OCI-LY3 (cell line): ENCODE measurements around the gene TRERF1.

Experiments
- H2AFZ ChIP-seq: fragments of 200-600, 300-600 bp; shearing (Covaris generic); 2 replicates; pipeline ENCODE4 v1.6.0; 2014; ENCODE audit warnings: antibody characterized with exemption, low read depth, low read length
- H3K27ac ChIP-seq: fragments of 200-600, 300-600 bp; sonication (generic); 2 replicates; pipeline ENCODE4 v1.5.1; 2014; ENCODE audit warnings: mild to moderate bottlenecking, low read length, moderate library complexity, mixed read lengths
- H3K27me3 ChIP-seq: fragments of 200-600, 300-600 bp; sonication (generic); 2 replicates; pipeline ENCODE4 v1.6.1; 2014; ENCODE audit warnings: low read depth, low read length, mixed read lengths
- H3K36me3 ChIP-seq: fragments of 200-600, 300-600 bp; sonication (generic); replicated peaks from 2 replicates; pipeline ENCODE3; 2014; ENCODE audit warnings: low read depth, low read length, mixed read lengths
- H3K4me1 ChIP-seq: fragments of 300-600, 200-600 bp; sonication (generic); 2 replicates; pipeline ENCODE4 v1.6.1; 2014; ENCODE audit warnings: low read length, mixed read lengths
- H3K4me2 ChIP-seq: fragments of 200-600, 300-600 bp; sonication (generic); 2 replicates; pipeline ENCODE4 v1.6.1; 2014; ENCODE audit warnings: low read length, mixed read lengths
- H3K4me3 ChIP-seq: fragments of 300-600, 200-600 bp; sonication (generic); 2 replicates; pipeline ENCODE4 v1.5.1; 2014; ENCODE audit warnings: antibody characterized with exemption, mild to moderate bottlenecking, low read length, moderate library complexity
- H3K79me2 ChIP-seq: fragments of 300-600, 200-600 bp; shearing (Covaris generic); 2 replicates; pipeline ENCODE4 v1.6.1; 2014; ENCODE audit warnings: mild to moderate bottlenecking, low read length, mixed read lengths
- H3K9ac ChIP-seq: fragments of 300-600, 200-600 bp; shearing (Covaris generic); 2 replicates; pipeline ENCODE4 v1.6.0; 2014; ENCODE audit warnings: mild to moderate bottlenecking, low read length, moderate library complexity
- H3K9me3 ChIP-seq: fragments of 200-600, 300-600 bp; shearing (Covaris generic); 2 replicates; pipeline ENCODE4 v1.6.1; 2014; ENCODE audit warnings: low read length, mixed read lengths; ENCODE audit not compliant: insufficient read depth
- H4K20me1 ChIP-seq: fragments of 200-600, 300-600 bp; sonication (generic); 2 replicates; pipeline ENCODE4 v1.6.1; 2016; ENCODE audit warnings: low read length, mixed read lengths; ENCODE audit not compliant: insufficient read depth
- EZH2phosphoT487 ChIP-seq: fragments of 200-600 bp; shearing (Covaris generic); IDR thresholded peaks from 2 replicates; pipeline ENCODE4 v1.6.1; 2018; ENCODE audit warnings: antibody characterized with exemption, mixed run types, low read depth
- TF ChIP-seq, protein P1 (sequence below): fragments of 200-600, 300-600 bp; sonication (generic); IDR thresholded peaks from 2 replicates; pipeline ENCODE4 v1.5.1; 2014; ENCODE audit warnings: antibody characterized with exemption, low read length, low read depth

TRERF1 gene

GRCh38 chr6:42182101-42182500 lies 269.6 kb downstream of the TRERF1 start:
- Histone ChIP-seq H3K9ac (no peak overlapping the region), H3K36me3 (no peaks in the 10 kb centered on the region), H3K4me1 (peaks cover 5% of the 10 kb centered on the region), H2AFZ (no peak overlapping the region), H3K27me3 (no peaks in the 10 kb centered on the region), H3K4me2 (no peak overlapping the region), H4K20me1 (no peaks in the 10 kb centered on the region), H3K27ac (no peak overlapping the region), H3K9me3 (no peaks in the 10 kb centered on the region), H3K4me3 (no peak overlapping the region), H3K79me2 (no peaks in the 10 kb centered on the region)
- TF ChIP-seq EZH2phosphoT487, result no peak
- TF ChIP-seq, protein P1, sequence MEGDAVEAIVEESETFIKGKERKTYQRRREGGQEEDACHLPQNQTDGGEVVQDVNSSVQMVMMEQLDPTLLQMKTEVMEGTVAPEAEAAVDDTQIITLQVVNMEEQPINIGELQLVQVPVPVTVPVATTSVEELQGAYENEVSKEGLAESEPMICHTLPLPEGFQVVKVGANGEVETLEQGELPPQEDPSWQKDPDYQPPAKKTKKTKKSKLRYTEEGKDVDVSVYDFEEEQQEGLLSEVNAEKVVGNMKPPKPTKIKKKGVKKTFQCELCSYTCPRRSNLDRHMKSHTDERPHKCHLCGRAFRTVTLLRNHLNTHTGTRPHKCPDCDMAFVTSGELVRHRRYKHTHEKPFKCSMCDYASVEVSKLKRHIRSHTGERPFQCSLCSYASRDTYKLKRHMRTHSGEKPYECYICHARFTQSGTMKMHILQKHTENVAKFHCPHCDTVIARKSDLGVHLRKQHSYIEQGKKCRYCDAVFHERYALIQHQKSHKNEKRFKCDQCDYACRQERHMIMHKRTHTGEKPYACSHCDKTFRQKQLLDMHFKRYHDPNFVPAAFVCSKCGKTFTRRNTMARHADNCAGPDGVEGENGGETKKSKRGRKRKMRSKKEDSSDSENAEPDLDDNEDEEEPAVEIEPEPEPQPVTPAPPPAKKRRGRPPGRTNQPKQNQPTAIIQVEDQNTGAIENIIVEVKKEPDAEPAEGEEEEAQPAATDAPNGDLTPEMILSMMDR, result no peak

DNA sequence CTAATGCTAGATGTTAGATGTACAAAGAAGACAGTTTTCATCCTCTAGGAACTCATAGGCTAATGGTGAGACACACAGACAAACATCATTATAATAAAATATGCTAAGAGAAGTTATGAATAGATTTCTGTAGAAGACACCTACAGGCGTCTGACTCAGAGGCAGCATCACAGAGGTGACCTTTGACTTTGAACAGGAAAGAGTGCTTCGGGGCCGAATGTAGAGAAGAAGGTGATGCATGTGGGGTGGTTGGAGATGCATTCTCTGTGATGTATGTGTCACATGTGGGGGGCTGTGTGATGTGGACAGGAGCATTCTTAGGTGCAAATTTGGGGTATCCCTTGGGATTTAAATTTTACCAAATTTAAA lies 271.8 kb downstream of the TRERF1 start:
- TF ChIP-seq EZH2phosphoT487, result no peak
- TF ChIP-seq, protein P1, result no peak
- Histone ChIP-seq H3K9me3 (no peaks in the 10 kb centered on the region), H3K27ac (no peak overlapping the region), H3K9ac (no peak overlapping the region), H3K4me2 (no peak overlapping the region), H3K4me3 (no peak overlapping the region), H3K27me3 (no peaks in the 10 kb centered on the region), H3K79me2 (no peaks in the 10 kb centered on the region), H3K36me3 (no peaks in the 10 kb centered on the region), H2AFZ (no peak overlapping the region), H3K4me1 (peaks cover 5% of the 10 kb centered on the region), H4K20me1 (no peaks in the 10 kb centered on the region)

GRCh38 chr6:42179261-42179944 lies 272.3 kb downstream of the TRERF1 start:
- no peaks in the 10 kb centered on the region for H4K20me1 ChIP-seq
- H3K27ac ChIP-seq, result no peak overlapping the region
- no peak overlapping the region for H3K9ac ChIP-seq
- 0 out of 2 replicates have a peak overlapping the region, but pooled peaks have one; percentile 66 for H3K4me2 ChIP-seq
- TF ChIP-seq EZH2phosphoT487, result no peak
- TF ChIP-seq, protein P1, result no peak
- no peak overlapping the region for H2AFZ ChIP-seq
- H3K27me3 ChIP-seq, result no peaks in the 10 kb centered on the region
- H3K79me2 ChIP-seq, result no peaks in the 10 kb centered on the region
- no peaks in the 10 kb centered on the region for H3K36me3 ChIP-seq
- no peaks in the 10 kb centered on the region for H3K9me3 ChIP-seq
- H3K4me3 ChIP-seq, result no peak overlapping the region
- peaks cover 5% of the 10 kb centered on the region for H3K4me1 ChIP-seq

GRCh38 chr6:42177514-42178364 lies 274.0 kb downstream of the TRERF1 start:
- no peaks in the 10 kb centered on the region for H4K20me1 ChIP-seq
- H3K4me3 ChIP-seq, result peak overlapping the region; percentile 78

More at GRCh38 chr6:42177514-42178364, 274.0 kb downstream of the TRERF1 start:
- Histone ChIP-seq H3K79me2 (no peaks in the 10 kb centered on the region), H3K9me3 (no peaks in the 10 kb centered on the region), H3K4me1 (peaks cover 5% of the 10 kb centered on the region), H3K9ac (peak overlapping the region; percentile 40), H3K36me3 (no peaks in the 10 kb centered on the region), H3K27ac (no peak overlapping the region), H2AFZ (peak overlapping the region; percentile 76), H3K4me2 (peak overlapping the region; percentile 66), H3K27me3 (no peaks in the 10 kb centered on the region)
- TF ChIP-seq, protein P1, result no peak
- no peak for TF ChIP-seq EZH2phosphoT487
